Measurements from ENCODE around the gene AUTS2.

- TF ChIP-seq ZNF416 (CRISPR knock-in tag; IDR thresholded peaks at IDR 0.05) (no peak), ETV6 (CRISPR knock-in tag; IDR thresholded peaks at IDR 0.05) (no peak), AFF4 (CRISPR knock-in tag; IDR thresholded peaks at IDR 0.05; ENCODE audit: borderline replicate concordance) (no peak), GABPB1 (CRISPR knock-in tag; IDR thresholded peaks at IDR 0.05) (no peak), ESRRA (CRISPR knock-in tag; IDR thresholded peaks at IDR 0.05; ENCODE audit: borderline replicate concordance) (no peak)
- TF ChIP-seq, protein P1, sequence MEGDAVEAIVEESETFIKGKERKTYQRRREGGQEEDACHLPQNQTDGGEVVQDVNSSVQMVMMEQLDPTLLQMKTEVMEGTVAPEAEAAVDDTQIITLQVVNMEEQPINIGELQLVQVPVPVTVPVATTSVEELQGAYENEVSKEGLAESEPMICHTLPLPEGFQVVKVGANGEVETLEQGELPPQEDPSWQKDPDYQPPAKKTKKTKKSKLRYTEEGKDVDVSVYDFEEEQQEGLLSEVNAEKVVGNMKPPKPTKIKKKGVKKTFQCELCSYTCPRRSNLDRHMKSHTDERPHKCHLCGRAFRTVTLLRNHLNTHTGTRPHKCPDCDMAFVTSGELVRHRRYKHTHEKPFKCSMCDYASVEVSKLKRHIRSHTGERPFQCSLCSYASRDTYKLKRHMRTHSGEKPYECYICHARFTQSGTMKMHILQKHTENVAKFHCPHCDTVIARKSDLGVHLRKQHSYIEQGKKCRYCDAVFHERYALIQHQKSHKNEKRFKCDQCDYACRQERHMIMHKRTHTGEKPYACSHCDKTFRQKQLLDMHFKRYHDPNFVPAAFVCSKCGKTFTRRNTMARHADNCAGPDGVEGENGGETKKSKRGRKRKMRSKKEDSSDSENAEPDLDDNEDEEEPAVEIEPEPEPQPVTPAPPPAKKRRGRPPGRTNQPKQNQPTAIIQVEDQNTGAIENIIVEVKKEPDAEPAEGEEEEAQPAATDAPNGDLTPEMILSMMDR (IDR thresholded peaks at IDR 0.05): no peak
- TF ChIP-seq, protein P2, sequence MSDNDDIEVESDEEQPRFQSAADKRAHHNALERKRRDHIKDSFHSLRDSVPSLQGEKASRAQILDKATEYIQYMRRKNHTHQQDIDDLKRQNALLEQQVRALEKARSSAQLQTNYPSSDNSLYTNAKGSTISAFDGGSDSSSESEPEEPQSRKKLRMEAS (CRISPR knock-in tag; IDR thresholded peaks at IDR 0.05): no peak
Observed at GRCh38 chr7:70612811-70613210, 1014.5 kb downstream of the AUTS2 start.
